Caki2 (cell line): ENCODE results near the gene ENKUR. TPM values are rescaled to one million over a fixed set of nuclear protein-coding genes. Genes with fewer than 3 reads are reported as not detected.

Experiments used
- total RNA-seq: library from RNA; depleted of rRNA; stranded (reverse); fragments of >200 nt; shearing (Covaris generic); gene quantifications from 2 replicates; pipeline ENCODE4 v1.2.3, GENCODE V29; 2014; ENCODE audit warnings: low replicate concordance; rRNA removed

Gene ENKUR
- total RNA-seq, 1 experiment from 2014 or later = 0.07 TPM

Other genes starting within 250 kb of the ENKUR start
- 7.9 and 9.8 TPM in 2 replicates for gene PRTFDC1, start 63.6 kb downstream of the ENKUR start, total RNA-seq
- 3.3 and 12.7 TPM in 2 replicates for gene THNSL1, start 454 bp upstream of the ENKUR start, total RNA-seq
- not detected in 2 replicates for gene GPR158, start 158.8 kb upstream of the ENKUR start, total RNA-seq